Nephron (organoid): Measurements from ENCODE around the gene FOXN3.

Experiments
- H3K27ac Mint-ChIP-seq, 3 experiments: 2 replicates each; pipeline ENCODE4 v1.8.0; 2020; ENCODE audit warnings: mixed read lengths in 3 of 3, mild to moderate bottlenecking in 2 of 3, moderate library complexity in 1 of 3
- H3K27me3 Mint-ChIP-seq: 2 replicates; pipeline ENCODE4 v1.8.0; 2021; ENCODE audit warnings: low read depth, mild to moderate bottlenecking, moderate library complexity, mixed read lengths
- H3K36me3 Mint-ChIP-seq: 2 replicates; pipeline ENCODE4 v1.8.0; 2020; ENCODE audit warnings: low read depth, mixed read lengths
- H3K4me1 Mint-ChIP-seq: 2 replicates; pipeline ENCODE4 v1.8.0; 2020; ENCODE audit warnings: mixed read lengths
- H3K4me3 Mint-ChIP-seq, 3 experiments: 2 replicates each; pipeline ENCODE4 v1.8.0; 2020; ENCODE audit warnings: mild to moderate bottlenecking in 3 of 3, mixed read lengths in 3 of 3, moderate library complexity in 2 of 3
- H3K9me3 Mint-ChIP-seq: 2 replicates; pipeline ENCODE4 v1.8.0; 2020; ENCODE audit warnings: mixed read lengths
- CTCF ChIP-seq, 3 experiments: fragments of 200-600 bp; sonication (generic); IDR thresholded peaks; one replicate each; pipeline ENCODE4 v1.5.0; 2021; ENCODE audit warnings: antibody characterized with exemption in 3 of 3; ENCODE audit not compliant: unreplicated experiment in 3 of 3

Gene FOXN3

DNA sequence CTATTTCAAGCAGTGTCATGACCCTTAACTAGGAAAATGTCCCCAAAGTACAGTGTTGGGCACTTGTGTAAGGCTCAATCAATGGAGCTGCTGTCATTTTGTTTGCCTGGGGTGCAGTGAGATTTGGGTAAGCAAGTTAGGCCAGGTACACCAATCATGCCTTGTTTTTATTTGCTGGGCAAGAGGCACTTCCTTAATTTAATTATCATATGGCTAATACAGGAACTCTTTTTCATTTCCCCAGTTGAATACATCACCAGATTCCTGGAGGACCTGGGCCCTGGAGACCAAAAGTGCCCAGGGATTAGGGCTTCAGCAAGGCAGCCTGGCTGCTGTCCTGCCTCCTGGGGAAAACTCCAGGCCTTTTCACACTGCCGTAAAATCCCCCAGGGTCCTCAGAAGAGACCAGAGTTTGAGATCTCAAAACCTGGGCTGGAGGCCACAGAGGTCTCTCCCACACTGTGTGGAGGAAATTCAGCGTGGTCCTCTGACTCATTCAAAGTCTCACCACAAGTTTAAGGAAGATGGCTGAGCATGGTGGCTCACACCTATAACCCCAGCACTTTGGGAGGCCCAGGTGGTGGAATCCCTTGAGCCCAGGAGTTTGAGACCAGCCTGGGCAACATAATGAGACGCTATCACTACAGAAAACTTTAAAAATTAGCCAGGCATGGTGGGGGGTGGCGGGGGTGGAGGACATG, 28.4 kb upstream of the FOXN3 start:
- peaks cover 13% of the 10 kb centered on the region for H3K4me1 Mint-ChIP-seq
- TF ChIP-seq CTCF (IDR thresholded peaks at IDR 0.05; ENCODE audit: unreplicated experiment in 3 of 3) = no peak
- H3K9me3 Mint-ChIP-seq = no peaks in the 10 kb centered on the region
- H3K27ac Mint-ChIP-seq = no peak overlapping the region
- H3K27me3 Mint-ChIP-seq = peaks cover 7% of the 10 kb centered on the region
- no peaks in the 10 kb centered on the region for H3K36me3 Mint-ChIP-seq
- no peak overlapping the region for H3K4me3 Mint-ChIP-seq

DNA sequence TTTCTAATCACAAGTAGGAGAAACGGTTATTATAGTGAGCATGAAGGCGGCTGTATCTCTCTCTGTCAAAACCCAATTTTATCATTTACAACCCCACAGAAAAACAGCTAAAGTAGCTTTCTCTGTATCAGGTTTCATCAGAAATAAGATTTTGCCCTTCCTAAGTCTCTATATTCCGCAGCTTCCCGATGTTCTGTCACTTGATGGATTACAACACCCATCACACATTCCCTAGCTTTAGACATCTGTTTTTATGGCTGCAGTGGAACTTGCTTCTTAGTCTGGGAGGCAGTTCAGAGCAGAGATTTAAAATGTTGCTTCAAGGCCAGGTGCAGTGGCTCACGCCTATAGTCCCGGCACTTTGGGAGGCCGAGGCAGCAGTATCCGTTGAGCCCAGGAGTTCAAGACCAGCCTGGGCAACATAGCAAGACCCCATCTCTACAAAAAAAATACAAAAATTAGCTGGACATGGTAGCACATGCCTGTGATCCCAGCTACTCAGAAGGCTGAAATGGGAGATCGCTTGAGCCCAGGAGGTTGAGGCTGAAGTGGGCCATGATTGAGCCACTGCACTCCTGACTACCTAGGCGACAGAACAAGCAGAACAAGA, 27.6 kb upstream of the FOXN3 start:
- Mint-ChIP-seq H3K4me3 (no peak overlapping the region), H3K36me3 (no peaks in the 10 kb centered on the region), H3K9me3 (no peaks in the 10 kb centered on the region), H3K4me1 (peaks cover 13% of the 10 kb centered on the region), H3K27ac (peak overlapping the region in 1 of 3 experiments; percentile 13), H3K27me3 (peaks cover 10% of the 10 kb centered on the region)
- TF ChIP-seq CTCF (IDR thresholded peaks at IDR 0.05; ENCODE audit: unreplicated experiment in 3 of 3) = no peak

GRCh38 chr14:89444044-89444443, 27.0 kb upstream of the FOXN3 start:
- Mint-ChIP-seq H3K36me3 (no peaks in the 10 kb centered on the region), H3K9me3 (no peaks in the 10 kb centered on the region), H3K4me1 (peaks cover 13% of the 10 kb centered on the region), H3K27me3 (peaks cover 10% of the 10 kb centered on the region), H3K27ac (peak overlapping the region in 1 of 3 experiments; percentile 13), H3K4me3 (no peak overlapping the region)
- no peak for TF ChIP-seq CTCF (IDR thresholded peaks at IDR 0.05; ENCODE audit: unreplicated experiment in 3 of 3)

DNA sequence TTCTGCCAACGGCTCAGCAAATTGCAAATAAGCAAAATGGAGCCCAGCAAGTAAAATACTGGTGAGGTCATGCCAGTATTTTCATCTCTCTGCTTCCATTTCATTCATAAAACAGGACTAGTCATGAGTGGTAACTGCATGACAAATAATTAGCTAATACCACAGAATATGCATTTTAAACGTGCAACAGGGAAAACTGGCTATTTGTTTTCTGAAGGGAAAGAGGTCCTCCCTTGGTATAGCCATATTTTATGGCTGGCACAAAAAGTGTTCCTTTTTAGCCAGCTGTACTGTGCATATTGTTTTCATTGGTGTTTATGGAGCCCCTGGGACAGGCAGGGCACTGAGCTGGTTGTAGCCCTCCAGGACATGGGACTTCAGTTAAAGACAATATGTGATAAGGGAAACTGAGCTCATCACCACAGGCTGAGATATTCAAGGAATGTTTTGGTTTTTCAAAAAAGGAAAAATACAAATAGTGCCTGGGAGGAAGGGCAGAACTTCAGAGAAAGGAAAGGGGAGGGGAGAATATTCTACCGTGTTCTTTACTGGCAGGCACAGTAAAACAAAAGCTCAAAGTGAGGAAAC, 26.1 kb upstream of the FOXN3 start:
- TF ChIP-seq CTCF (IDR thresholded peaks at IDR 0.05; ENCODE audit: unreplicated experiment in 3 of 3) = no peak
- no peak overlapping the region for H3K27ac Mint-ChIP-seq
- peaks cover 13% of the 10 kb centered on the region for H3K4me1 Mint-ChIP-seq
- H3K4me3 Mint-ChIP-seq = no peak overlapping the region
- H3K36me3 Mint-ChIP-seq = no peaks in the 10 kb centered on the region
- H3K9me3 Mint-ChIP-seq = no peaks in the 10 kb centered on the region
- H3K27me3 Mint-ChIP-seq = peaks cover 7% of the 10 kb centered on the region

DNA sequence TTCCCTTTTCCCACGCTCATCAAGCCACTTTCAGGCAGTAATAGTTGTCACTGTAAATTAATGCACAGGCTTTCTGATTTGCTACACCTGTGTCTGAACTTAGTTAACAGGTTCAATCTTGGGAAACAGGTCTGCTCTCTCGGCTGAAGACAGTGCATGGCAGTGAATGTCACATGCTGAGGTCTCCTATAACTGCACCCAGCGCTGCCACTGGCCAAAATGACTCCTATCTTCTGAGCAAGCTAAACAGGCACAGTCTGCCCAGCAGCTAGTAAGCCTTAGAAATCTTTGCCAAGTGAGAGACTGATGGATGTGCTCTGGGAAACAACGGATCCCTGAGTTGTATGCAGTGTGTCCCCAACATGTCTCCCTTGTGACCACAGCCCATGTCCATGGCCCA, 25.2 kb upstream of the FOXN3 start:
- no peak for TF ChIP-seq CTCF (IDR thresholded peaks at IDR 0.05; ENCODE audit: unreplicated experiment in 3 of 3)
- Mint-ChIP-seq H3K27me3 (peaks cover 6% of the 10 kb centered on the region), H3K27ac (no peak overlapping the region), H3K36me3 (no peaks in the 10 kb centered on the region), H3K9me3 (no peaks in the 10 kb centered on the region), H3K4me3 (no peak overlapping the region), H3K4me1 (peaks cover 13% of the 10 kb centered on the region)
